GM18867 (cell line): ENCODE results near the gene CCL27.
A peak's percentile ranks its signal among the peaks of the same experiment; 100 is the strongest.
"Not testable (repeated sequence)": the region's sequence is repeated elsewhere in the genome, so short reads cannot be mapped to it uniquely, and the experiment has no call there.

Experiments used
- ATAC-seq: cut with Tn5 transposase; IDR thresholded peaks from one replicate; pipeline ENCODE4 v1.9.1; 2021; ENCODE audit warnings: mild to moderate bottlenecking, moderate library complexity; ENCODE audit not compliant: unreplicated experiment

Gene CCL27

DNA sequence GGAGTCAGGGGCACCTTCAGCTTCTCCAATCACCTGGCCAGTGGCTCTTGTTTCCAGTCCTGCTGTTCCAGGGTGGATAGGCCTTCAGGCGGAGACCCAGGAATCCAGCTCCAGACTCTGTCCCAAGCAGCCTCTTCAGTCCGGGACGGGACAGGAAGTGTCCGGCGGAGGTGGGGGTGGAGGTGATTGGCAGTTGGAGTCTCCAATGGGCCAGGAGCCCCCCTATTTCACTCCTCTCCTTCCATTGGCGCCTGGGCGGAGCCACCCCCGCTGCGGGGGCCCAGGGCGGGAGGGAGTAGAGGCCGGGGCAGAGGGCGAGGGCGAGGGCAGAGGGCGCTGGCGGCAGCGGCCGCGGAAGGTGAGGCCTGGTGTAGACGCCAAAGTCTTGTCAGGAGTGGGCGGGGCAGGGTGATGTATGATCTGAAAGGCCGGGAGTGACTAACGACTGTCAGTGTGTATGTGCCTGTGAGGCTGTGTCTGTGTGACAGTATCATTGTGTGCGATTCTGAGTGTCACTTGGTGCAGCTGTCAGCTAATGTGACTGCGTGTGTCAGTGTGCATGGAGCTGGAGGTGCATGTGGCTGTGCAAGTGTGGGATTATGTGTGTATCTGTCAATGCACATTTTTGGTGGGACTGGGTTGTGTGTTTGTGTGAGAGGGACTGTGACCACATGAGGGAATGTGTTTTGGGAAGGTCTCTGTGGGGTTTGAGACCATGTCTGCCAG is 10.4 kb downstream of the CCL27 start, which contains the start of gene IL11RA:
TSS of gene IL11RA (plus strand) at position 310 of the 726 bp plus-strand sequence. CDS start 3,033 bp downstream, outside the sequence.
- ATAC-seq = no peak

DNA sequence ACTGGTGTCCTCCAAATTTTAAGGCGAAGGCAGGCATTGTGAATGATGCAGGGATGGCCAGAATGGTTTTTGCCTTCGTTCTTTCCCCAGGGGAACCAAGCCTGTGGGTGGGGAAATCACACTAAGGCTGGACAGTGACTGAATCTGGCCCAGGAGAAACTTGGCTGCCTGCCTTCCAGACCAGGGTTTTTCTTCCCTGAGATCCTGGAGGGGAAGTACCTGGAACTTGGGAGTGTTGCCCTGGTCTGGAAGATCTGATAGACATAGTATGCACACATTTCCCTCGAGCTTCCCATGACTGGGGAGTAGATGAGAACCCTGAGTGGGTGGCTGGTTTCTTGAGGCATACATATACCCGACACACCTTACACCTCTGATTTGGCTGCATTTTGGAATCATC is 11.1 kb downstream of the CCL27 start:
- no peak for ATAC-seq

DNA sequence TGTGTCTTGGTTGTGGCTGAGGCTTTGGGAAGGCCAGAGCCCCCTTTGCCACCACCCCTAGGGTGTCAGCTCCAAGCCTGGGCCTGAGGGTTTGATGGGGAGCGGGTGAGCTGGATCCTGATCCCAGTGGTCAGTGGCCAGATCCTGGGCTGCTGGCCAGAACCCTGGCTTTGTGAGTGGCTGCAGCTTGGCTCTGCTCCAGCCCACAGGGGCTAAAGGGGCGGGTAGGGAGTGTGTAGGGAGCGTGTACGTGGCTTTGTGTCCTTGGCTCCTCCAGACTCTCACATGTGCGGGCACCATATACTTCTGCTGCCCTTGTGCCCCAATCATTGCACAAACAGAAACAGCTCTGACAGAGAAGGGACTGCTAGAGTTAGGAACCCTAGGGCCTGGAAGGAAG is 11.6 kb downstream of the CCL27 start:
- ATAC-seq = no peak

DNA sequence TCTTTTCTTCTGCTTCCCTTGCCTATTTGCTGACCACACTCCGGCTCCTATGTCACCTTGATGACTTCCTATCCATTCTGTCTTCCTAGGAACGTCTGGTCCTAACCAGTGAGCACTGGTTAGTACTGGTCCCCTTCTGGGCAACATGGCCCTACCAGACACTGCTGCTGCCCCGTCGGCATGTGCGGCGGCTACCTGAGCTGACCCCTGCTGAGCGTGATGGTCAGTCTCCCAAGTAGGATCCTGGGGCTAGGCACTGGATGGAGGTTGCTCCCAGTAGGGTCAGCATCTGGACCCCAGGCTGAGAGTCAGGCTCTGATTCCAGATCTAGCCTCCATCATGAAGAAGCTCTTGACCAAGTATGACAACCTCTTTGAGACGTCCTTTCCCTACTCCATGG is 13.8 kb downstream of the CCL27 start:
- no peak for ATAC-seq

DNA sequence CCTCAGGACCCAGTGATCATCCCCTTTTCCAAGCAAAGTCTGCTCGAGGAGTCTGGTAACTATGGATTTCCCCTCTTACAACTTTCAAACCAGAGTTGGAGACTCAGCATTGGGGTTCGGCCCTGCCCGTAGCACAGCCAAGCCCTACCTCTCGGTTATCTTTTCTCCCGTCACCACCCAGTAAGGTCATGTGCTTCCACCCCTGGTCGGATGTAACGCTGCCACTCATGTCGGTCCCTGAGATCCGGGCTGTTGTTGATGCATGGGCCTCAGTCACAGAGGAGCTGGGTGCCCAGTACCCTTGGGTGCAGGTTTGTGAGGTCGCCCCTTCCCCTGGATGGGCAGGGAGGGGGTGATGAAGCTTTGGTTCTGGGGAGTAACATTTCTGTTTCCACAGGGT is 14.8 kb downstream of the CCL27 start:
- no peak for ATAC-seq

DNA sequence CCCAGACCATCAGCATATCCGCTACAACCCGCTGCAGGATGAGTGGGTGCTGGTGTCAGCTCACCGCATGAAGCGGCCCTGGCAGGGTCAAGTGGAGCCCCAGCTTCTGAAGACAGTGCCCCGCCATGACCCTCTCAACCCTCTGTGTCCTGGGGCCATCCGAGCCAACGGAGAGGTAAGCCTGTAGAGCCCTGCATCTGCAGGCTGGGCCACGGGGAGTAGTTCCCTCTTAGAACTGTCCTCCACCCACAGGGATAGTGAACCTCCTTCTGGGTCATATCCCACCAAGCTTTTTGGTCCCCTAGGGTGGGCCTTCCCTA is 15.4 kb downstream of the CCL27 start:
- ATAC-seq = no peak

DNA sequence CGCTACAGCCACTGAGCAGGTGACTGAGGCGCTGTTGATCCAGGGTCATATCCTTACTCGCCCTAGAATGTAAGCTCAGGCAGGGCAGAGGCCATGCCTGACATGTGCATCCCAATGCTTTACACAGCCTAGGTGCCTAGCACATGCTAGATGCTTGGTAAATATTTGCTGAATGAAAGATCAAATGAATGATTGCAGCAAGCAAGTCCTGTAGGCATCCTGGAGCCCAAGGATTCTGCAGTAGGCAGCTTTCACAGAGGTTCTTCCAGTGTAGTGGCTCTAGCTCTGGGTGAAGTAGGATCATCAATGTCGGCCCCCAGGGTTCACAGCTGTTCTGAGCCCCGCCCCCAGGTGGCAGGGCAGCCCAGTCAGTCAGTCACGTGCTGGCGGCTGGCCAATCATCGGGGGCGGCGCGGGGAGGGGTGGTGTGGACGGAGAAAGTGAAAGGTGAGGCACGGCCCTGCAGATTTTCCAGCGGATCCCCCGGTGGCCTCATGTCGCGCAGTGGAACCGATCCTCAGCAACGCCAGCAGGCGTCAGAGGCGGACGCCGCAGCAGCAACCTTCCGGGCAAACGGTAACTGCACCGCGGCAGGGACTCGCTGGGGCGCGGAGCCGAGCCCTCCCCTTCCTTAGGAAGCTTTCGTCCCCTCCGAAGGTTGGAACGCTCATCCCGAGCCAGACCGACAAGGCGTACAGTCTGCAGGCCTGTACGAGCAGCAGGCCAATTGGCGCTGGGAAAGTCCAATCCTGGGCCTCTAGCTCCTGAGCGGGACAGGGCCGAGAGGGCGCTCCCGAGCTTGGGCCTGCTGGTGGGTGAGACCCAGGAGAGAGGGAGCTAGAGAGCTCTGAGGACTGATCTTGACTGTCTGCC is 16.0 kb downstream of the CCL27 start, which contains the start of gene GALT:
TSS of gene GALT (plus strand) at position 465 of the 873 bp plus-strand sequence. CDS start at position 495, 30 bp downstream.
- peak; percentile 85 for ATAC-seq

DNA sequence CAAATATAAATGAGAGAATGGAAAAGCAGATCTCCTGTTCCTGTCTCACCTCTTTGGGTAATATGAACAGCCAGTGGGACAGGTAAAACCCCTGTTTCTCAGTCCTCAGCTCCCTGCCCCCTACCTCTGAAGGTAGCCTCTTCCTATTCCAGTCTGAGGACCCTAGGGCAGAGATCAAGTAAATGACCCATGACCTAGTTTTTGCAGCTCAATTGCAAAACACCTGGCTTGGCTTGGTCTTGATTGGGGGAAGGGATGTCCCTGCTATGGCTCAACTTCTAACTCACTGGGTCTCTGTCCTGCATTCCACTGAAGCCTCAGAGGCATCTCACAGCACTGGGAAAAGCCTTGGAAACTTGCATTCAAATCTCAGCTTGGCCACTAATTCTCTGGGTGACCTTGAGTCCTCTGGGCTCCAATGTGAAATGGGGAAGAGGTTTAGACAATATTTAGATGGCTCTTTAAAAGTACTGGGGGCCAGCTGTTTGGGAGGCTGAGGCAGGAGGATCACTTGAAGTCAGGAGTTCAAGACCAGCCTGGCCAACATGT is 17.6 kb downstream of the CCL27 start:
- ATAC-seq = no peak

DNA sequence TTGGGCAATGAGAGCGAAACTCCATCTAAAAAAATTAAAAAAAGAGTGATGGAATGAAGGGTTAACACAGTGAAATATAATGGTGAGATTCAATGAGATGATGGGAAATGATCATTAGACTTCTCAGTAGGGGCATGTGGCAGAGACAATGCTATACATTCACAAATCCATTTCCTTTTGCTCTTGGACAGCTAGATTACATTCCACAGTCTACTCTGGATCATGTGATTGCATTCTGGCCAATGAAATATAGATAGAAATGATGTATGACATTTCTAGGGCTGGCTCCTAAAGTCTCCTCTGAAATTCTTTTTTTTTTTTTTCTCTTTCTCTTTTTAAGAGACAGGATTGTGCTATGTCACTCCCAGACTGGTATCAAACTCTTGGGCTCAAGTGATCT is 19.8 kb downstream of the CCL27 start:
- ATAC-seq = no peak

DNA sequence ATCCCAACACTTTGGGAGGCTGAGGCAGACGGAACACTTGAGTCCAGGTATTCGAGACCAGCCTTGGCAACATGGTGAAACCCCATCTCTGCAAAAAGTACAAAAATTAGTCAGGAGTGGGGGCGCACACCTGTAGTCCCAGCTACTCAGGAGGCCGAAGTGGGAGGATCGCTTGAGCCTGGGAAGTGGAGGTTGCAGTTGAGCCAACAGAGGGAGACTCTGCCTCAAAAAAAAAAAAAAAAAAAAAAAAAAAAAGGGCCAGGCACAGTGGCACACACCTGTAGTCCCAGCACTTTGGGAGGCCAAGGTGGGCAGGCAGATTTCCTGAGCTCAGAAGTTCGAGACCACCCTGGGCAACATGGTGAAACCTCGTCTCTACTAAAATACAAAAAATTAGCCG is 23.1 kb downstream of the CCL27 start:
- ATAC-seq = not testable (repeated sequence)

DNA sequence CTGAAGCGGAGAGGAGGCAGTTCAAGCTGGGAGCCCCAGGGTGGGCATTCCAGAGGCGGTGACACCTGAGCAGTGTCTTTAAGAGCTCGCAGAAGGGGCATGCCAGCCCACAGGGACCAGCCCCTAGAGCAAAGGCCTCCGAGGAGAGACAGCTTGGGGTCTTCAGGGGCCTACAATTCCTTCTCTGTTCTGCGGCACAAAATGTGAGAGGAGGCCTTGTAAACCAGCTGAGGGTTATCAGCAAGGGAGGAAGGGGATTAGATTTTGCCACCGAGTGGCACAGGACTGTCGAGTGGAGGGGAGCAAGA is 24.4 kb downstream of the CCL27 start:
- ATAC-seq = no peak

DNA sequence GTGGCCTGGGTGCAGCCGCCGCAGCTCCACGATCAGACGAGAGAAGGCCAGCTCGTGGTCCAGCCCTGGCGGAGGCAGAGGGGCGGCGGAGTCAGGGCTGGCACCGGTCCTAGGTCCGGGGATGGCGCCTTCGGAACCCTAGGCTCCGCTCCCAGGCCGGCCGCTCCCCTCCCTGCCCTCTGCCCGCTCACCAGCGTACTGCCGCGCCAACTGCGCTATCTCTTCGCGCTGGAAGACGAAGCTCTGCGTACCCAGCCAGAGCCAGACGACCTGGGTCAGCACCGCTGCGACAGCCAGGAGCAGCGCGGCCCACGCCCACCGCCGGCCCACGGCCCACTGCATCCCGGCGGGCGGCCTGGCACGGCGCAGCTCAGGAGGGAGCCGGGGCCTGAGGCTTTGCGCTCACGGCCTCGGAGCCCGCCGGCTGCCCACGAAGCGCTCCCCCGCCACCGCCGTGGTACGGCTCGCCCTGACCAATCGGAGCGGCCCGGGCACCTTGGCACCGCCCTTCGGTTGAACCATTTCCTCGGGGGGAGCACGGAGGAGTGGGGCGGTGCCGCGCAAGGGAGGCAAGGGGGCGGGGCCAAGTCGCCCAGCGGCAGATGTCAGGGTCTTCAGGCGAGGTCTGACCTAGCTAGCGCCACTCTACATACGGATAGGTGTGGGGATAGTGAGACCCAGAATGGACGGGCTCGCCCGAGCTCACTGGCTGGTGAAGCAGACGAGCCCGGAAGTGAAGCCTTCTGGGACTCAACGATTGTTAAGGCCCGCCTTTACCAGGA is 24.9 kb downstream of the CCL27 start, which contains the start of gene SIGMAR1:
TSS of gene SIGMAR1 (minus strand) at position 432 of the 782 bp plus-strand sequence. CDS start at position 342, 90 bp downstream.
- ATAC-seq = peak; percentile 86

DNA sequence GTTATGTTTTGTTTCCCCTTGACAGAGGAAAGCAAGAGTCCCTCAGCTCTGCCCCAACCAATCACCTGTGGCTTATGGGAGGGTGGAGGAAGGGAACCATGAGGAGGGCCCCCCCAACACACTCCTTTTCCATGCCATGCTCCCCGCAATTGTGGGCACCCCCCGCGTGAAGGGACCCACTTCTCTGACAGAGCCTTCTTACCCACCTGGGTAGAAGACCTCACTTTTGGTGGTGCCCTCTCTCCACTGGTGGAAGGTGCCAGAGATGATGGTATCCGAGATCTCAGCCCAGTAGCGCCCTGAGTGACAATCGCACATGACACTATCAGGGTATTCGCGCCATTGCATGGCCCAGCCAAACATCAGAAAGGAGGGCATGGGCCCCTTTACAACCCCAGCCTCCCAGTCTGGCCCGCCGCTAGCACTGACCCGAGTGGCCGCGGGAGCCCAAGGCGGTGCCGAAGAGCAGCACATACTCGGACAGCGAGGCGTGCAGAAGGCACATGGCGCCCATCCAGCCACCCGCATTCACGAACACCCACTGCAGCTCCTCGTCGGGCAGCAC is 25.6 kb downstream of the CCL27 start:
- no peak for ATAC-seq

DNA sequence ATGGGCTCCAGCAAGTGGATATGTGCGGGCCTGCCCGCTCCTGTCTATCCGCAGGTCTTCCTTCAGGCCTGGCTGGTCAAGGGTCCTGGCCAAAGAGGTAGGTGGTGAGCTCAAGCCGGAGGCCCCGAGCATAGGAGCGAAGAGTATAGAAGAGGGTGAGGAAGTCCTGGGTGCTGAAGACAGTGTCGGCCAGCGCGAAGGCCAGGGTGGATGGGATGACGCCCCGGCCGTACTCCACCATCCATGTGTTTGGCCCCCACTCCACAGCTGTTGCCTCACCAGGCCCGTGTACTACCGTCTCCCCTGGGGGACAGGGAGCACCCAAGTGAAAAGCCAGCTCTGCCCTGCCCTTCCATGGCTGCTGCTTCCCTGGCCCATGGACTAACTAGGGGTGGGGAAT is 26.9 kb downstream of the CCL27 start:
- no peak for ATAC-seq

DNA sequence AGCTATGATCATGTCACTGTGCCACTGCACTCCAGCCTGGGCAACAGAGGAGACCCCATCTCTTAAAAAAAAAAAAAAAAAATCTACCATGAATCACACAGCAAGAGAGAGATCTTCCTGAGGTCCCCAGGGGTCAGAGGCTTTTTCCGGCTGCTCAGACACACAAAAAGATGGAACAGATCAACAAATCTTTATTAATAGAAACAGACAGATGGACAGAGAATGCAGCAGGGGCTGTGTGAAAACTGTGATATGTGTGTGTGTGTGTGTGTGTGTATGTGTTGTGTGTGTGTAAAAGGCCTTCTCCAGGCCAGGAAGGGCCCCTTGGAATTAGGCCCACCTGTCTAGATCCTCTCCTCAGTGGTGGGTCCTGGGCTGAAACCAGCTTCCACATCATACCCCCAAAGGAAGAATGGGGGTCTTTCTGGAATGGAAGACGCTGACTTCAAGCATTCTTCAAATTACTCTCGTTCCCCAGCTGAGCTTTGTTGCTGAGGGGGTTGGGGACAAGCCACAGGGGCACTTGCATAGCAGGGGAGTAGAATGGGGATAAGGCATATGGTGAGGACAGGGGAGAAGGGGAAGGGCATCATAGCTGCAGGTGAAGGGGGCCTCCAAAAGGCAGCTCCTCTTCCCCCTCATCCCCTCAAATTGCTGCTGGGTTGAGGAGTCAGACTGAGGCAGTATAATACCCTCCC is 27.8 kb downstream of the CCL27 start:
- no peak for ATAC-seq

DNA sequence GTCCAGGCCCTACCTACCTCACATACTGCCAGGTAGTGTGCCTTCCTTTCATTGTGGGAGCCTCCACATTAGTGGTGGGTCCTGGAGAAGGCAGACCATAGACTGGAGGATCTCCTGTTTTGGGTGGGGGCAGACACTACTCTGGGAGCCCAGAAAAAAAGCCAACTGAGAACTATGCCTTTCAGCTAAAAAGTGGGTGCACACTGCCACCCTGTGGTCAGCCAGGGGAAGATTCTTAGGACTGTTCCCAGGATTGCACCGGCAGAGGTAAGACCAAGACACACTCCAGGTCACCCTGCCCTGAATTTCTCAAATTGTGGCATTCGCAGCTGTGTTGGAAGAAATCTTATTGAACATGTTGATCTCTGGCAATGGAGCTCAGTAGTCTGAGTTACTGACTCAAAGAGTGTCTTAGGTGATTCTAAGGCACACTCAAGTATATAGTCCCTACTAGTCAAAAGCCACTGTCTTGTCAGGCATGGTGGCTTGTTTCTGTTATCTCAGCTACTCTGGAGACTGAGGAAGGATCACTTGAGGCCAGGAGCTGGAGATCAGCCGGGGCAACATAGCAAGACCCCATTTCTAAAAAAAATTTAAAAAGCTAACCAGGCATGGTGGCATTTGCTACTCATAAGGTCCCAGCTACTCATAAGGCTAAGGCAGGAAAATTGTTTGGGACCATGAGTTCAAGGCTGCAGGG is 28.5 kb downstream of the CCL27 start:
- peak; percentile 33 for ATAC-seq

DNA sequence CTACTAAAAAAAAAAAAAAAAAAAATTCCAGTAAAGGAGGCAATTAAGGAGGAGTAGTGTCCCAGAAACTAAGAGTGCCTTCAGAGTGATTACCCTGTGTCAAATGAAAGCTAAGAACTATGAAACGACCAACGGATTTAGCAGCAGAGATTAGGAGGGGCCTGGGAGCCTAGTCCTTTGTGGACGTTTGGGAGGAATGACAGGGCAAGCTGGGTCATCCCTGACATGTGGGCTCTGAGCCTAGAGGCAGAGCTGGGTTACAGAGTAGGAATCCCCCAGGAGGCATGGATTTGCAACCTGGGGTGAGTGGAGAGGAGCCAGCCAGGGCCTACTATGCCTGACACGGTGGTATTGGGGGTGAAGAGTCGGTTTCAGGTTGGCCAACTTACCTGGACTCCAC is 29.3 kb downstream of the CCL27 start:
- no peak for ATAC-seq

DNA sequence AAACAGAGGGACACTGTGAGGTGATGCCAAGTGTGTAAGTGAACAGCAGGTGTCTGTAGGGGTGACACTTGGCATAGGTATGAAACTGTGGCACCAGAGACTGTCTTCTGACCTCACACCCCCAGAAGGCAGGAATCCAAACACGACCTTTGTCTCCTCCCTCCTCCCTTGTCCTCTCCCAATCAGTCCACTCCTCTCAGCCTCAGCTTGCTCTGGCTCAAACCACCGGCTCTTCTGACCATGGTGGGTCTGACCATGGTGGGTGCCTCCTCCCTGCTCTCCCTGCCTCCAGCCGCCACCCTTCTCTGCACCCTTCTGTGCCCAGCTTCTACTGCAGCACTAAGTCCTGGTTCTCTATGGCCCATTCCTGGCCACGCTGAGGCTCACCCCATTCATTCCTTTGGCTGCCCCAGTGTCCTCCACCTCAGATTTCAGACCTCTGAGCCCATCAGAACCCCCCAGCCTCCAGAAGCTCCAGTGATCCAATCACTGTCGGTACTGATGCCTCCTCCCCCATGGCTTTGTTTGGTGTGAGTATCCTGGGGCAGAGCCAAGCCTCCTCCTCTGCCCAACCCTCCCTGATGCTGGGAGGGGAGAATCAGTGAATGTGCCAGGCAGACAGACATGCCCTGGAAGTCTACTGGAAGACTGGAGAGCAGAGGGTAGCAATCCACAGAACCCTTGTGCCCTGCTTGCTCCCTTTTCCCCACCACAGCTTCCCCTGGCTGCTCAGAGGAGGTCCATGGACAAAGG is 31.9 kb downstream of the CCL27 start:
- no peak for ATAC-seq

DNA sequence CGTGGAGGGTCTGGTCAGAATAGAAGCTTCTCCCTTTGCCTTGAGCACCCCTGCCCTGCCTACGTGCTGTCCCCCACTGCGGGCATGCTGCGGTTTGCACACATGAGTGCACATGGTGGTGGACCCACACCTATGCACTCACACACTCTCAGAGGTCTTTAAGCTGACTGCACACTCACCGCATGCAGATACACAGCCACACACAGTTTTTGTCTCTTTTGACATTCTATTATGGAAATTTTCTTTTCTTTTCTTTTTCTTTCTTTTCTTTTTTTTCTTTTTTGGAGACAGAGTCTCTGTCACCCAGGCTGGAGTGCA is 33.0 kb downstream of the CCL27 start:
- ATAC-seq = no peak
